GM19351 (cell line): ENCODE data around the gene CTSO.

Source experiments
- ATAC-seq: cut with Tn5 transposase; IDR thresholded peaks from one replicate; pipeline ENCODE4 v1.9.1; 2021; ENCODE audit warnings: mild to moderate bottlenecking, moderate library complexity; ENCODE audit not compliant: unreplicated experiment

The CTSO gene, protein sequence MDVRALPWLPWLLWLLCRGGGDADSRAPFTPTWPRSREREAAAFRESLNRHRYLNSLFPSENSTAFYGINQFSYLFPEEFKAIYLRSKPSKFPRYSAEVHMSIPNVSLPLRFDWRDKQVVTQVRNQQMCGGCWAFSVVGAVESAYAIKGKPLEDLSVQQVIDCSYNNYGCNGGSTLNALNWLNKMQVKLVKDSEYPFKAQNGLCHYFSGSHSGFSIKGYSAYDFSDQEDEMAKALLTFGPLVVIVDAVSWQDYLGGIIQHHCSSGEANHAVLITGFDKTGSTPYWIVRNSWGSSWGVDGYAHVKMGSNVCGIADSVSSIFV

DNA sequence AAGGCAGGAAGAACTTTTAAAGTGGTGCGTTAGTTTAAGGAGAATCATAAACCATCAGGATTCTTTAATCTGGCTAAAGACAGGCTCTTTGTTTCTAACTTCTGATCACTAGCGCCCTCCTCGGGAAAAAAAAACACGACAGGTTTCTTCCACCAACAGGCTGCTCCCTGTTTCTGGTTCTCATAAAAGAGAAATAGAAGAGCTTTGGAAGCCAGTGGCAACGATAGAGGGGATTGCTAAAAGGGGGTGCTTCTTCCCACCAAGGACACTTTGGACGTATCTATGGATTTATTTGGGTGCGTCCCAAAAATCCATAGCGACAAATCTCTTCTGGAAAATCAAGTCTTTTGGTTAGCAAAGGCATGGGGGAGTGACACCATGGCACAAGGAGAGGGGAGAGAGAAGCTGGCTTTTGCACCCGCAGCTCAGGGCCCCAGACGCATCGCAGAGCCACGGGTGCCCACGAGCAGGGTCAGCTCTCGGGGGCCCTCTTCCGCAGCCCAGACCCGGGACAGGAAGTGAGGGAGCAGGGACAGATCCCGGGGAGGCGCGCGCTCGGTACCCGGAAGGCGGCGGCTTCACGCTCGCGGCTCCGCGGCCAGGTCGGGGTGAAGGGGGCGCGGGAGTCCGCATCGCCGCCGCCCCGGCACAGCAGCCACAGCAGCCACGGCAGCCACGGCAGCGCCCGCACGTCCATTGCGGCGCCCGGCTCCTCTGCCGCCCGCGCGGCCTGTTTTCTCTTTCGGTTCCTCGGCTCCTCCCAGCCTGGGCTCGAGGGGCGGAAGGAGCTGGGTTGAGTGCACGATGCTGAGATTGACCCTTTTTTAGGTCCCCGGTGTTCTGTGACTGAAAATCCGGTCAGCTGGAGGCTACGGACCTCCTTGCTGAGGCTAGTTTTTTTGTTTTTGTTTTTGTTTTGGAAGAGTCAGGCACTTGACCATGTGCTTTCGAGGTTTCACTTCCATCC, at the start of gene CTSO:
TSS of gene CTSO (minus strand) at position 716 of the 967 bp plus-strand sequence. CDS start at position 697, 19 bp downstream.
- peak; percentile 90 for ATAC-seq

DNA sequence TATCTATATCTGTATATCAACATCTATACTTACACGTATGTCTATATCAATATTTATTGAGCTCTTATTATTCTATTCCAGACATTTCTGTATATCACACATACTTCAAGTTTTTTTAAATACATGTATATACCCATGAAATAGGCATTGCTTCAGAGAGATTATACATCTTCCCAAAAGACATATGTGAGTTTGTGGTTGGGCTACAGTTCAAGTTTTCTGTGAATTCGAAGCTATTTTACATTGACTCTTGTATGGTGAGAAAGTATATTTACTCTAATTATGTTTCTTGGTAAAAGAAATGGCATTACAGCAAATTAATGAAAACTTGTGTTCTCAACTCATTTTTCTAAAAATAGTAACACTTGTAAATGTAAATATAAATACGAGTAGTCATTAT, 46.8 kb upstream of the CTSO start:
- ATAC-seq, result no peak

DNA sequence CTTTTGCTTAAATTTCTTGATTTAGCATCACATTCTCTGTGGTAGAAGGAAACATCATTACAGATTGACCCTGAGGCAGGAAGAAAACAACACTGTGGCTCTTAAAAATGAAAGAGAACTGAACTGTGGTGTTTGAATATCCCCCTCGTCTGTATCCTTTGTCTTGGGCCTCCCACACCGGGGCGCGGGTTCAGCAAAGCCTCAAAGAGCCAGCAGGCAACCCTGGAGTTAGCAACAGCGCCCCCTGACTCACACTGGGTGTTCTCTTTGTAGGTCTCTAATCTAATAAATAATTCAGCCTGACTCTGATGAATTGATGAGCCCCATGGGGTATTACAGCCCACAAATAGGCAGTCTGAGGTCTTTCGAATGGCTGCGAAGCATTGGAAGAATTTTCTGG, 46.1 kb upstream of the CTSO start:
- no peak for ATAC-seq

DNA sequence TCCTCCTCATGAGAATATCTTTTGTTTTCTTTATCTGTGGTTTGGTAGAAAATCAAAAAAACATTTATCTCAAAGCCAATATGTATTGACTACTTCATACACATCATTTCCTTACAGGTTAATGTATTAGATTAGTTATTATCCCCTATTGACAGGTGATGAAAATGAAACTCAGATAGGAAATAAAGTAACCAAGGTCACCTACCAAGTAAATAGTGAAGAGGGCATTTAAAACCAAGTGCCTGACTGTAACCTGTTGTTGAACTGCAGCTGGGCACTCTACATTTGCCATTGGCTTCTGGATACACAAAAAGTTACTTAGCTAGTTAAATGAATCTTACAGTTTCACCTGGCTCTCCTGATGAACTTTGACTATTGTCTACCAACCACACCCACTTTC, 41.4 kb upstream of the CTSO start:
- ATAC-seq, result no peak

DNA sequence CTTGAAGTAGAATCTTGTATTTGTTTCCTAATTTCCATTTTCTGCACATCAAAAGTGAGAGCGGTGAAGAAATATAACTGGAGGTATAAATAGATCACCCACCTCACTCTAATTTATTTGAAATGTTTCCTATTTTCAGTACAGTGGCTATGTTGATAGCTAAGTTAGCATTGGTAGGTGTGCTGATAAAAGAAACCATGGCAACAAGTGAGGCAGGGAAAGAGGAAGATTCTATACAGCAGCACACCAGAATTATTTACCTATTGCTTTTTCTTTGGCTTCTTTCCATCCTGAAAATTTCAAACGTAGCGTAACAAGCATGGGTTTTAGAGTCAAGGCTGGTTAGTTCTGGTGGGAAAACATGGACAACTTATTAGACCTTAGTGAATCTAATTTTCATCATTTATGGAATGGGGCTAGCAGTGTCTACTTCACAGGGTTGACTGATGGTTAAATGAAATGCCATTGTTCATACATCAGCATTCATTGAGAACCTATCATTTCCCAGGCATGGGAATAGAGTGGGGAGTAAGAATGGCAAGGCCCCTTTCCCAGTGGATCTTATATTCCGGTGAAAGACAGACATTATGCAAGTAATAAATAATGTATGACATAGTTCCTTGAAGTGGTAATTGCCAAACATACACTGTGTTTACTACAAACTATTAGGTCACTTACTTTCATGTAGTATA, 30.6 kb upstream of the CTSO start:
- no peak for ATAC-seq

DNA sequence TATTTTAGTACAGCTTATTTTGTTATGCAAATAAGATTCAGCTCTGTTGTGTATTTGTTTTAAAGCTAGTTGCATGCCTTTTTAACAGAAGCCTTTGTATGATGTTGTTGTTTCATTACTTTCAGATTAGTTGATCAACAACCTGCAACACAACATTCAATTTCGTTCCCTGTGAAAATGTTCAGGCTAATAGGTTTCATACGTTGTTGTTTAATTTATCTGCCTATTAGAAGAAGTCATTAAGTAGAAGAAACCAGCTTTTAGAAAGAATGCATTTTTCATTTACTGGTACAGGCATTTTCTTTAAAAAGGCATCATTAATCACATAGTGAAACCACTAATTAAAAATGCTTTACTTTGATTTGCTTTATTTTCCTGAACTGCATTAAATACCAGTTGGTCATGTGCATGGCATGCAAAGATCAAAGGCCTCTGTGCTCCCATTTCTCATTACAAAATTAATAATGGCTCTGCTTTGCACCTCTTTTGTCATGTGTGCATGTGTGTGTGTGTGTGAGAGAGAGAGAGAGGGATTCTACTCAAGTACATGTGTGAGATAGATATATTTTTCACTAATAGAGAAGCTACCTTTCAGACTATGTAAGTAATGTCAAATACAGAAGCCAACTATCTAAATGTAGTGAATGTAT, 29.2 kb upstream of the CTSO start:
- ATAC-seq, result no peak

DNA sequence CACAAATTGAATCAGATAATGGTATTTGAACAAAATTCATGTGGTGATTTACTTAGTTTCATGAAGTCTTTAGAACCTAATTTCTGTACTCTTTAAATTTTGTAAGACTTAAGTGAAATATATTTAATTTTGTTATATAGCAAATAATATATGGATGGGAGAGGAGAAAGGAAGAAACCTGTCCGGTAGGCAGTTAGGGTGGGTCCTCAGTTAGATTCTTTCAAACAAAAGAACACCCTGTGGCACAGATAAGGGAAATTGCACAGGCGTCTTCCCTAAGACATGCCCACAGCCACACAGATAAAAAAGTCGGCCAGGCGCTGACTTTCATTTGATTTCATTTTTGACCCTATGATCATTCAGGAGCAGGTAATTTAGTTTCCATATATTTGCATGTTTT, 25.1 kb upstream of the CTSO start:
- ATAC-seq, result no peak

DNA sequence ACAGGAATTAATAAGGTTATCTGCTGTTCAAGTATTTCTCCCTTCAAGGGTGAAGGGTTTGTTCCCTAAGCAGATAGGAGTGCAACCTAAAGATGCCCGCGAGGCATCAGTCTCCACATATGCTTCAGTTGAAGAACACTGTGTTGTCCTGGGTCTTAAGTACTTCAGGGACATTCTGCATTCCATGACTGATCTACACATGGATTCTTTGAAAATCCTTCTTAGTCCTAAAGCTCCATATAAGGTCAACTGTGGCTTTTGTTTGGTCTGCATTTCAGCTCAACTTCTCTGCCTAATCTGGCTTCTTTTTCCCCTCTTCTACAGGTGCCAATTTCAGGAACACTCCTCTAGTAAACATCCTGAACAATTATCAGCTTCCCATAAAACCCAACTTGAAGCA, 21.8 kb upstream of the CTSO start:
- ATAC-seq, result no peak

DNA sequence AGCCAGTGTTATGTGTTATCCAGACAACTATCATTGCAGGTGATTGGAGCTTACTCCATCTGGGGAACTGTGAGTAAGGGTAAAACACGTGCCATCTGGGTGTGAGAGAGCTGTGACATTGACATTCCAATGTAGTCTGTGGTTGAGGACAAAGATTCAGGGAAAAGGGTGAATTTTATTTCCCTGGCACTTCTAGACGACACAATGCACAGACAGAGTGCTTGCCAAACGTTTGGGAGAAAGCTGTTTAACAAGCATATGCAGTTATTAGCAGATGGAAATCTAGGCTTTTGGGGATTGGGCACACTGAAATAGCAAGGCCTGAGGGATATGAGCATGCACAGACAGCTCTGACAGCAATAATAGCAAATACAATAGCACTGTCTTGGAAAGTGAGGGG, 21.3 kb upstream of the CTSO start:
- ATAC-seq, result no peak

DNA sequence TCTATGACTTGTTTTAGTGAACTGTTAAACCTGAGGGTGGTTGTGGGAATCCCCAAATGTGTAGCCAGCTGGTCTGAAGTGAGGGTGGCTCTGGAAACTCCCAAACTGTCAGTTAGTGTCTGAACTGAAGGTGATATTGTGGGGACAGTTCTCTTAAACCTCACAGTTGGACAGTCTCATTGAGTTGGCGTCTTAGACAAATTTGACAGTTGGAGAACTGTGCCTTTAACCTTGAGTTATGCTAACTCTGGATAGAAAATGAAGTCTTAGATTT, 20.7 kb upstream of the CTSO start:
- peak; percentile 92 for ATAC-seq

DNA sequence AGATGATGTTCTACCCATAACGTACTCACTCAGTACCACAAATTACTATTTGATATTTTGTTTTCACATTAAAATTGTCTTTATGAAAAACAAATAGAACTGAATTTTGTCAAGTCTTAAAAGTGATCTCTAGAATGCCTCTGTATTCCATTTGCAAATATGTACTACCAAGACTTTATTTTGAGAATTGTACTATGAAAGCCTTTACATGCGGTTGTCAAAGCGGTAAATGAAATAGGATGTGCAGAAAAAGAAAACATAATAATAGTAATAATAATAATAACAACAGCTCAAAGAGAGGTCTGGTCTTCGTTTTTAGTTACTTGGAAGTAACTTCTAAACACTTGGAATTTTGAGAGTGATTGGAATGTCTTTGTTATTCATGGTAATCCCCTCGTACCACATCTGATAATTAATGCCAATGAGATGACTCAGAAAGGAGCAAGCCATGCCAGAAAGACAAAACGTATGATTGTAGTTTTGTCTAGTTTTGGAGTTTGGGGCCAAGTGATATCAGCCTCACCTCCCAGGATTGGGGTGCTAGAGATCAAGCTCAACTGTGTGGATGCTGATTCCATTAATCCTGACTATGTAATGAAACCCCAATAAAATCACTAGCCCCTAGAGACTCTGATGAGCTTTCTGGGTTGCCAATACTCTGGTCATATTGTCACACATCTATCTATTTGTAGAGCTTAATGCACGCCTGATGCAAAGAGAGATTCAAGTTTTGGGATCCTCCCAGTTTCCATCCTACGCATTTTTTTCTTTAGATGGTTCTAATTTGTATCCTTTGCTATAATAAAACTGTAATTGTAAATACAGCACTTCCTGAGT, 20.2 kb upstream of the CTSO start:
- ATAC-seq, result peak; percentile 24

DNA sequence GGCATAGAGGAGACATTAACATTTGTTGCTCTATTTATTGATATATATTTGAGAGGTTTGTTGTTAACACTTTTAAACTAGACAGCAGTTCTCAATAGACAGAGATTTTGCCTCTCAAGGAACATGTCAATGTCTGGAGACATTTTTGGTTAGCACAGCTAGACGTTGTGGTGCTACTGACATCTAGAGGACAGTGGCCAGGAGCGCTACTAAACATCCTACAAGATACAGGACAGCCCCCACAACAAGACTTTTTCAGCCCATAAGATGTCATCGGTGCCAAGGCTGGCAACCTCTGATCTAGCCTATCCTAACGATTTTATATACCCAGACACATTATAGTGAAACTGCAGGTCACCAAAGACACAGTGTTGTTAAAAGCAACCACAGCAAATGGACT, 18.4 kb upstream of the CTSO start:
- peak; percentile 60 for ATAC-seq

DNA sequence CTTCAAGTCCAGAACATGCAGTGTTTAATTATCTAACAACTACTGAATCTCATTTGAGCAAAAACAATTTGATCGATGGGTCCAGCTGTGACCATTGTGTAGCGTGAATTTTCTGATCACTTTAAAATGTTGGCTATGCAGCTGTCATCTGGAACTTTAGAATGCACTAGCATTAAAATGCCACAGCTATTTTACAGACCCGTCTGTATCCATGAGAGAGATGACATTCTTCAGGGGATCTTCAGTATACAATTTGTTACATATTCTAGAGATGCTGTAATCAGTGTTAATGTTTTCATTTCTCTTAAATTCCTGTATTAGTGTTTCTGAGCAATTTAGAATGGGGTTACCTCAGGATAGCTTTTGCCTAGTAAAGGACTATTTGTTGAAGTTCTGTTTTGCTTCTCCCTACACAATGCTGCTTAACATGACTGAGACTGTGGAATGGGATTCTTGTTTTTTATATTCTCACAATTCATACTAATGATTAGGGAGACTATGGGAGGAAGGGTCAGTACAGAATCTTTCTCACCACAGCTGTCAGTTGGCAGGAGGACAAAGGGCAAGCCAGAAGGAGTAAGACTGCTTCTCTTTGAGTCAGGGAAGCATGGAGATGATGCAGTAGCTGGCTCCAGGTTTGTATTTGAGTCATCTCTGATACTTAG, 13.2 kb upstream of the CTSO start:
- no peak for ATAC-seq

DNA sequence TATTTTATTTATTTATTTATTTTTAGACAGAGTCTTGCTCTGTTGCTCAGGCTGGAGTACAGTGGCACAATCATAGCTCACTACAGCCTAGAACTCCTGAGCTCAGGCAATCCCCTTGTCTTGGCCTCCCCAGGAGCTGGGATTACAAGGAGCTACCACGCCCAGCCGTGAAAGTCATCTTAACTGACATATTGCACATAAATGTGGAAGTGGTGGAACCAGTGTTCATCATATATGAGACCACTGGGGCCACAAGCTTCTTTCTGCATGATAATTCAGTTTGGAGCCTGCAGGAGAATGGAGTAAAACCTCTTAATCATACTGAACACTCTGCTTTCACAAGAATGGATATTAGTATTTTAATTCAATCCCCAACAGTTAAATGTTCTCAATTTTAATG, 12.5 kb upstream of the CTSO start:
- ATAC-seq, result no peak

DNA sequence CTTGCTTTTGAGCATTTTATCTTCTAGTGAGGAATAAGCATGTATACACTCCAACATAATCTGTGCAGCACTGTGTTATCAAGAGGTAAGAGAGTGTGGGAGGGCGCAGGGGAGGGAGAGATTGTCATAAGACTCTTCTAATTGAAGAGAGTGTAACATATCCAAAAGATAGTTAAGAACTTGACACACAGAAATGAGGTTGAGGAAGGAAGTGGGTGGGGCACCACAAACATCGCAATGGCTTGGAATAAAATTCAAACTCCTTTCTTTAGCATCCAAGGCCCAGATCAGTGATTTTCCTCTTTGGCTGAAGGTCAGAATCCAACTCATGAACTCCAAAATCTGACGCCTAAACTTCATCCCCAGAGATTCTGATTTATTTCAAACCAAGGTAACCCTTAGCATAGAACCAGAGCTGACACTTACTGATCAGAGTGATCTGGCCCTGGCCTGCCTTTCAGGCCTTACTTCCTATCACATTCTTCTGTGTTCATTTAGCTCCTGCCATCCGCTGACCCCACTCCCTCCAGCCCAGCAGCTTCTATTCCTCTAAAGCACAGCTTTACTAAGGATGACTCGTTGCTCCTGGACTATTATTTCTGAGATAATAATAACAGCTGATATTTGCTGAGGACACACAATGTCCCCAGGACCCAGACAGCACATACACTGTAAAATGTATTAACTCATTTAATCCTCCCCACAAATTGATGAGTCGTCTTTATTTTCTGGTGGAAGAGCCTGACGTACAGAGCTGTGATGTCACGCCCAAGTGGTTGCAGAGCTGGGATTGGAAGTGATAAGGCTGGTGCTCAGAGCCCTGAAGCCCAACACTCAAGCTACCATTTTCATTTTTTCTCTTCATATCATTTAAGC, 10.6 kb upstream of the CTSO start:
- no peak for ATAC-seq

DNA sequence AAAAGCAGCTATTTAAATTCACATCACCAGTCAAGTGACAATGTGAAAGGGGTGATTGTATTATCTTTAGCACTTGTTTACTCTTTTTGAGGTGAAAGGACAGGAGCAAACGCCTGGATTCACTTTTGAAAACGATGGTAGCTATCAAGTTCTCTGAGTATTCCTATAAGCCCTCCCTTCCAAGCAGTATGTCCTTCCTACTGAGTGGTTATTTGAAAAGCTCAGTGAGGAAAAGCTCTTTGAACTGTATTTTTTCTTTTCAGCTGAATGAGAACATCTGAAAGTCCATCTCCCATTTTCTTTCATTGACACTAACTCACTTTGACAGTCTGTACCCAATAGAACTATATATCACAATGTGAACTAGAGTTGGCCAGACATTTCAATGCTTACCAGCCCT, 9.1 kb upstream of the CTSO start:
- ATAC-seq, result no peak

DNA sequence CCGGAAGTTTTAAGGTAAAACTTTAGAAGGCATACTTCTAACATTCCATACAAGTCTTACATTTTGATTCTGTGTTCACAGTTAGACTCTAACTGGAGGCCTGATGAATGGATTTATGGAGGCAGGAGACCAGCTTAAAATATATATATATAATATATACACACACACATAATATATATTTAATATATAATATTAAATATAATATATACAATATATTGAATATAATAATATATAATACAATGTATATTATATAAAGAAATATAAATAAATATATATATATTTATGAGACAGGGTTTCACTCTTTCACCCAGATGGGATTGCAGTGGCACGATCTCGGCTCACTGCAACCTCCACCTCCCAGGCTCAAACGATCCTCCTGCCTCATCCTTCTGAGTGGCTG, 7.9 kb upstream of the CTSO start:
- ATAC-seq, result no peak

DNA sequence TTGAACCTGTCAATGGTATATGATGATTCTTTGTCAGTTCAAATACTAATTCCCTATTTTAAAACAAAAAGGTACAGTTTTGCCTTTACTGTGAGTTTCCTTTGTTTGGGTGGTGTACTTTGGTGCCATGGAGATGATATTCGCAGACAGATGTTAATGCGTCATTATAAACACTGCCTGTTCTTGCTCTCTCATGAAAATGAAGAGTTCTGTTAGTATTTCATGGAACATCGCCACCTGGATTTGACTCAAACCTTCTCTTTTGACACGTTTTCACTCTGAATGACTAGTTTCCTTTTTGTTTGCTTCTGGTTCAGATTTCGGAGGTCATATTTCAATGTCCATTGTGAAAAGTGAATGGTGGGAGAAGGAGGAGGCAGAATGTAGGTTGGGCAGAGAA, 6.9 kb upstream of the CTSO start:
- ATAC-seq, result no peak

DNA sequence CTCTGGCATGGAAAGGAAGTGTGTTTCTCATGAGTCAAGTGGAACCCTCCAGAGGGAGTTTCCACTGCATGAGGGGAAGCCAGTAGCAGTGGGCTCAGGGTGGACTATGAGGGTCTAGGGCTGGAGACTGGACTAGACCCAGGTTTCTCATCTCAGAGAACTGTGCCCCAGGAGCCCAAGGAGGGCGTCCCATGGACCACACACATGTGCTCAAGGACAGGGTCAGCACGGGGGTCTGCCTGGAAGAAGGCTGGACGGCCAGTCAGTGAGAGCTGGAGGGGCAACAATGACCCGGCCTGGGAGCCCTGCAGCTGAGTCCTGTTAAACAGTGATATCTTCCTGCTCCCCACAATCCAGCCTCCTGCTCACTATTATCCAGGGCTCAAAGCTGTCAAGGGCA, 5.8 kb upstream of the CTSO start:
- no peak for ATAC-seq
